ENCODE results near the gene WDR5B.

DNA sequence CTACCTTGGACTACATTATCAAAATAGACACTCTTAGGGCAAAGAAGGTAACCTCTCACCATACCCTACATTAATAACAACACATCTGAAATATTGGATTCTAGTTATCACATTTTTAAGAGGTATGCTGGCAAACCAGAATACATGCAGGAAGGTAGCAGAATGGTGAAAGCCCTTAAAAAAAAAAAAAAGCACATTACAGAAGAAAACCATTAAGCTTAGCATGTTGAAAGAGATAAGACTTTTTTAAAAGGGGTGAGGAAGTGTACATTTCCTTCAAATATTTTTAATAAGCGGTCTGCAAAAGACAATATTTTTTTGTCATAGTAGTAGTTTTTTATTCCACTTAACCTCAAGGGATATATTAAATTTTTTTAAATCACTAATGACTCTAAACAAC lies 46.5 kb upstream of the WDR5B start:
- TF ChIP-seq POLR2A (IDR thresholded peaks at IDR 0.05) = no peak
- TF ChIP-seq, protein P1, sequence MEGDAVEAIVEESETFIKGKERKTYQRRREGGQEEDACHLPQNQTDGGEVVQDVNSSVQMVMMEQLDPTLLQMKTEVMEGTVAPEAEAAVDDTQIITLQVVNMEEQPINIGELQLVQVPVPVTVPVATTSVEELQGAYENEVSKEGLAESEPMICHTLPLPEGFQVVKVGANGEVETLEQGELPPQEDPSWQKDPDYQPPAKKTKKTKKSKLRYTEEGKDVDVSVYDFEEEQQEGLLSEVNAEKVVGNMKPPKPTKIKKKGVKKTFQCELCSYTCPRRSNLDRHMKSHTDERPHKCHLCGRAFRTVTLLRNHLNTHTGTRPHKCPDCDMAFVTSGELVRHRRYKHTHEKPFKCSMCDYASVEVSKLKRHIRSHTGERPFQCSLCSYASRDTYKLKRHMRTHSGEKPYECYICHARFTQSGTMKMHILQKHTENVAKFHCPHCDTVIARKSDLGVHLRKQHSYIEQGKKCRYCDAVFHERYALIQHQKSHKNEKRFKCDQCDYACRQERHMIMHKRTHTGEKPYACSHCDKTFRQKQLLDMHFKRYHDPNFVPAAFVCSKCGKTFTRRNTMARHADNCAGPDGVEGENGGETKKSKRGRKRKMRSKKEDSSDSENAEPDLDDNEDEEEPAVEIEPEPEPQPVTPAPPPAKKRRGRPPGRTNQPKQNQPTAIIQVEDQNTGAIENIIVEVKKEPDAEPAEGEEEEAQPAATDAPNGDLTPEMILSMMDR (IDR thresholded peaks at IDR 0.05 in 4 of 5, conservative IDR thresholded peaks at IDR 0.05 in 1 of 5) = no peak

Measured in gastrocnemius medialis (tissue), 4 donors.